Measurements from ENCODE around the gene C2CD2. TPM values are rescaled to one million over a fixed set of nuclear protein-coding genes. Genes with fewer than 3 reads are reported as not detected.
A peak's percentile ranks its signal among the peaks of the same experiment; 100 is the strongest.

C2CD2 gene
- total RNA-seq, 1 donor from 2014 or later: 20.5 TPM

DNA sequence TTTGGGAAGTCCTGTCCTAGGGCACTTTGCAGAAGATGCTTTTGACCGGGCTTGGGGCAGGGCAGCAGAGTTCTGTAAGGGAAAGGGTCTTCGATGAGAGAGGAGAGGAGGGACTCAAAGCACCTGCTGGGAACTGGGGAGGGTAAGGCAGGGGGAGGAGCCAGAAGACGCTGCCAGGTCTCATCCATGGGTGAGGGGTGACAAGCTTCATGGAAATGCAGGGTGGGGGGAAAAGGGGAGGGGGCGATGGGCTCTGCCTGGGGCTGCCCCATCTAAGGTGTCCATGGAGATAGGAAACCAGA is 20.9 kb upstream of the C2CD2 start:
- no peaks in the 10 kb centered on the region for H3K36me3 Mint-ChIP-seq
- peaks cover 17% of the 10 kb centered on the region for H3K4me1 Mint-ChIP-seq (ENCODE audit: unreplicated experiment)
- no peak overlapping the region for H3K4me3 Mint-ChIP-seq
- peak; percentile 29 for DNase-seq (ENCODE audit: extremely low spot score, unreplicated experiment)
- no peaks in the 10 kb centered on the region for H3K27me3 Mint-ChIP-seq
- no peak overlapping the region for H3K27ac Mint-ChIP-seq
- TF ChIP-seq, protein P1, sequence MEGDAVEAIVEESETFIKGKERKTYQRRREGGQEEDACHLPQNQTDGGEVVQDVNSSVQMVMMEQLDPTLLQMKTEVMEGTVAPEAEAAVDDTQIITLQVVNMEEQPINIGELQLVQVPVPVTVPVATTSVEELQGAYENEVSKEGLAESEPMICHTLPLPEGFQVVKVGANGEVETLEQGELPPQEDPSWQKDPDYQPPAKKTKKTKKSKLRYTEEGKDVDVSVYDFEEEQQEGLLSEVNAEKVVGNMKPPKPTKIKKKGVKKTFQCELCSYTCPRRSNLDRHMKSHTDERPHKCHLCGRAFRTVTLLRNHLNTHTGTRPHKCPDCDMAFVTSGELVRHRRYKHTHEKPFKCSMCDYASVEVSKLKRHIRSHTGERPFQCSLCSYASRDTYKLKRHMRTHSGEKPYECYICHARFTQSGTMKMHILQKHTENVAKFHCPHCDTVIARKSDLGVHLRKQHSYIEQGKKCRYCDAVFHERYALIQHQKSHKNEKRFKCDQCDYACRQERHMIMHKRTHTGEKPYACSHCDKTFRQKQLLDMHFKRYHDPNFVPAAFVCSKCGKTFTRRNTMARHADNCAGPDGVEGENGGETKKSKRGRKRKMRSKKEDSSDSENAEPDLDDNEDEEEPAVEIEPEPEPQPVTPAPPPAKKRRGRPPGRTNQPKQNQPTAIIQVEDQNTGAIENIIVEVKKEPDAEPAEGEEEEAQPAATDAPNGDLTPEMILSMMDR (conservative IDR thresholded peaks at IDR 0.05): no peak
- H3K9me3 Mint-ChIP-seq: peaks cover 8% of the 10 kb centered on the region

DNA sequence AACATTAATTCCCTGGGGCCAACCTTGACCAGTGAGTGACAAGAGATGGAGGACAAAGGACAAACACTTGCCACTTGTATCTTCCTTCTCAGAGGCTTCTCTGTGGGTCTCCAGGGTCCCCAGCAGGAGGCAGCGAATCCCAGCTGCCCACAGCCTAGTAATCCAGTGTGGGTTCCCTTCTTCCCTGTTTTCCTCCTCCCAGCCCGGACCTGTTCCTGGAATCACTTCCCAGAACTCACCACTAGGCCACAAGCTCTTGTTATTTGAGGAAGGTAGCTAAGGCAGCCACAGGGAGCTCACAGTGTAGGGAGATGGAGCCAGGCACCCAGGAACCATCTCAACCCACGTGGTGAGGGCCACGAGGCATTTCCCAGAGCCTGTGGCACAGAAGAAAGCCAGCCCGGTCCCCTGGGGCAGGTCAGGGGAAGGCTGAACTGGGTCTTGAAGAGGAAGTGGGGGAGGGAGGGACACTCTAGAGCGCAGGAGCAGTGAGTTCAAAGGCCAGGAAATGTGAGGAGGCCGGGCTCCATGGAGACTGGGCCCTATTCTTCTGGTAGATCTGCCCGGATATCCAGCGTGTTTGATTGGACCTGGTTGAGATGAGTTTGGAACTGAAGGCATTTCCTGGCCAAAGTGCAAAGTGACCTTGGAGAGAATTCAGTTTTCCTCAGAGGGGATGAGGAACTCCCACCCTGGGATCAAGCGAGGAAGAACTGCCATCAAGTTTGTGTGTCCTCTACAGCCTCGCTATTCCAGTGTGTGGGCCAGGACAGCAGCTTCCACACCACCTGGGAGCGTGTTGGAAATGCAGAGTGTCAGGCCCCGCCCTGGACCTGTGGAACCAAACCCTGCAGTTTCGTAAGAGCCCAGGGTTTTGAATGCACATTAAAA is 20.3 kb upstream of the C2CD2 start:
- peaks cover 21% of the 10 kb centered on the region for H3K4me1 Mint-ChIP-seq (ENCODE audit: unreplicated experiment)
- H3K27ac Mint-ChIP-seq: peak overlapping the region; percentile 39
- H3K27me3 Mint-ChIP-seq: no peaks in the 10 kb centered on the region
- peaks cover 2% of the 10 kb centered on the region for H3K9me3 Mint-ChIP-seq
- no peak overlapping the region for H3K4me3 Mint-ChIP-seq
- no peaks in the 10 kb centered on the region for H3K36me3 Mint-ChIP-seq
- peak; percentile 65 for DNase-seq (ENCODE audit: extremely low spot score, unreplicated experiment)
- TF ChIP-seq, protein P1 (conservative IDR thresholded peaks at IDR 0.05): peak; percentile 45

DNA sequence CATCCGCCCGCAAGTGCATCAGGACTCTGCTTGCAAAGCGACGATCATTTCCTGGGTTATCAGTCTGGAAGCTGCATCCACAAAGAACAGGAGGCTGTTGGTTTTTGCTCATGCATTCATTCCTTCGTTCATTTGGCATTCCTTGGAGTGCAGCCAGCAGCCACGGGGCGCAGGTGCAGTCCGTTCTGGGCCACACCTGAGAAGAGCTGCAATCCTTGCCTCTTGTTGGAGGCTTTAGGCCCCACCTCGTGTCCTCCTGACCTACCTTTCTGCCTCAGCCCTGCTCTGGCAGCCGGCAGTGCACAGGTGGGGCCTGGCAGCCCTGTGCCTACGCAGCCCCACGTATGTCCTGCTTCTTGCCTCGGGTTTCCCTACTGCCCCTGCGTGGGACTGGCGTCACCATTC is 19.6 kb upstream of the C2CD2 start:
- H3K4me1 Mint-ChIP-seq (ENCODE audit: unreplicated experiment): peaks cover 27% of the 10 kb centered on the region
- TF ChIP-seq, protein P1 (conservative IDR thresholded peaks at IDR 0.05): no peak
- peak overlapping the region; percentile 39 for H3K27ac Mint-ChIP-seq
- peak; percentile 58 for DNase-seq (ENCODE audit: extremely low spot score, unreplicated experiment)
- H3K36me3 Mint-ChIP-seq: no peaks in the 10 kb centered on the region
- H3K27me3 Mint-ChIP-seq: no peaks in the 10 kb centered on the region
- no peak overlapping the region for H3K4me3 Mint-ChIP-seq
- H3K9me3 Mint-ChIP-seq: no peaks in the 10 kb centered on the region

DNA sequence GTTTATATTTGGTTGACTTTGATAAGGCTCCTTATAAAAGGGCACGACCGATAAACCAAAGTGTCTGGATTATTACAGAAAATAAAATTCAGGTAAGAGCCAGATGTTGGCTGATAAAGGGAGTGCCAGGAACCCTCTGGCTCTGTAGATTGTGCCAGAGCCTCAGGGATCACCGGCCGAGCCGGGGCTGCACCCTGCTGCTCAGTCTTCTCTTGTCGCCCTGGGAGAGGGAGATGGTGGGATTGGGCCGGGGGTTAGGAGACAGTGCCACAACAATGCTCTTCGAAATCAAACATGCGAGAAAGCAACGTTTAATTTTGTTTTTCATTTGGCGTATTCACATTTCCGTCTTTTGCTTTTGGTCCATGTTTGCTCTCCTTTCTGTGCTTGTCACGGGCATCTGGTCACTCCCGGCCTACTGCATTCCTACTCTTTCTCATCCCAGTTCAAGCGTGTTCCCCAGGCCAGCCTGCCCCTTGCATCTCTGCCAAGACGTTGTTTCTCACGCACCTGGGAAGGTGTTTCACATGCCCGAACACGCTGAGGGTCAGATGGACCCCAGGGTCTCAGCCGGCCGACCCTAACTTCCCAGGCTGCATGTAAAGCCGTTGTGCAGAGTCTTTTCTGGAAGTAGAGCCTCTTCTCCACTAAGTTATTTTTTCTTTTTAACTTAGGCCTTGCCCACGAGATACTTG is 18.8 kb upstream of the C2CD2 start:
- DNase-seq (ENCODE audit: extremely low spot score, unreplicated experiment): peak; percentile 48
- H3K4me1 Mint-ChIP-seq (ENCODE audit: unreplicated experiment): peaks cover 31% of the 10 kb centered on the region
- H3K36me3 Mint-ChIP-seq: no peaks in the 10 kb centered on the region
- no peak overlapping the region for H3K4me3 Mint-ChIP-seq
- H3K27ac Mint-ChIP-seq: peak overlapping the region; percentile 39
- H3K27me3 Mint-ChIP-seq: no peaks in the 10 kb centered on the region
- TF ChIP-seq, protein P1 (conservative IDR thresholded peaks at IDR 0.05): no peak
- H3K9me3 Mint-ChIP-seq: no peaks in the 10 kb centered on the region

- Mint-ChIP-seq H3K36me3 (no peaks in the 10 kb centered on the region), H3K27me3 (no peaks in the 10 kb centered on the region), H3K27ac (no peak overlapping the region), H3K4me3 (no peak overlapping the region), H3K9me3 (no peaks in the 10 kb centered on the region), H3K4me1 (ENCODE audit: unreplicated experiment) (peaks cover 36% of the 10 kb centered on the region)
- TF ChIP-seq, protein P1 (conservative IDR thresholded peaks at IDR 0.05): no peak
- no peak for DNase-seq (ENCODE audit: extremely low spot score, unreplicated experiment)
Measured at GRCh38 chr21:41971891-41972290, 18.1 kb upstream of the C2CD2 start.

Data from type B pancreatic cell (in vitro differentiated cells).